ENCODE measurements around the gene ADGRG2. TPM values are rescaled to one million over a fixed set of nuclear protein-coding genes. Genes with fewer than 3 reads are reported as not detected.

Gene ADGRG2
- total and polyA plus RNA-seq, 9 of the 15 experiments (the other 6 are each of a cell fraction or from before 2014, with no cell fraction given): 0.03 TPM; not detected in 8

DNA sequence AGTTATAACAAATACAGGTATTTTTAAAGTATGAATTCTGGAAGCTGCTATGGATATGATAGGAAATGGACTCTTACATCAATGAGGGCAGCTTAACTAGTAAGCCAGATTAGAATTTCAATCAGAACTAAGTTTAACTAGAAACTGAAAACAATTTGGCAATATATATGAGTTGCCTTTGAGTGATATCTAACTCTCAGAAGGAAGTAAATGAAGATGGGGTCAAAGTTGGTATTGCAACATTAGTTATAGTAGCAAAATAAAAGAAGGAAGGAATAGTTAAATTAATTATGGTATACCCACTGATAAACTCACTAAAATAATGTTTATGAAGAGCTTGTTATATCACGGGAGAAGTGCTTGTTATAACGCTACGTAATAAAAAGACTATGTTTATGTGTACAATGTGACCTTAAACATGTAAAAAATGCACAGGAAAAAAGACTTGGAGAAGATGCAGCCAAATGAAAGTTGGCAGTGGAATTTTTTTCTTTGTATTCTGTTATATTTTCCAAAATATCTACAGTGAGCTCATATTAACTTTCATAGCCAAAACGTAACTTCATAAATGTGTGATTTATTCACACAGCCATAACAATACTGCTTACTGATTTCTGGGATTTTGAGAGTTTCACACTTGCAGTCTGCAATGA is 172.9 kb downstream of the ADGRG2 start:
- no peaks in the 10 kb centered on the region for H3K79me2 ChIP-seq (ENCODE audit: control insufficient read depth, insufficient read depth, low read length)
- ATAC-seq (no peak), FAIRE-seq (no peak), DNase-seq (ENCODE audit: extremely low read depth in 1 of 4, low spot score in 3 of 4) (no peak)
- no peaks in the 10 kb centered on the region for H3K4me1 ChIP-seq (replicated peaks in 1 of 2; ENCODE audit: control insufficient read depth in 2 of 2, insufficient read depth in 2 of 2, low read length in 2 of 2)
- H3K27me3 ChIP-seq (ENCODE audit: control insufficient read depth in 2 of 2, insufficient read depth in 2 of 2, low read length in 2 of 2): no peaks in the 10 kb centered on the region
- no TSS peak for BruUV-seq (replicated peaks)
- no peak overlapping the region for H3K4me3 ChIP-seq
- no peak overlapping the region for H3K4me2 ChIP-seq (ENCODE audit: insufficient read depth, low read length)
- H3K27ac ChIP-seq (ENCODE audit: extremely low read depth, low read depth, low read length): no peak overlapping the region
- POLR2A ChIA-PET: no interaction called here
- H3K36me3 ChIP-seq (ENCODE audit: control insufficient read depth, insufficient read depth, low read length): peaks cover 34% of the 10 kb centered on the region; the same call in 2 of the 3 replicates
- H3K9me3 ChIP-seq (replicated peaks; ENCODE audit: control insufficient read depth, insufficient read depth, low read depth, low read length): no peaks in the 10 kb centered on the region
- intact Hi-C loops (cut with micrococcal nuclease) (no loop called here), in situ Hi-C loops (cut with MboI) (no loop called here)
- H3K9me1 ChIP-seq (ENCODE audit: control insufficient read depth, insufficient read depth, low read length): peaks cover 2% of the 10 kb centered on the region
- H2AFZ ChIP-seq (ENCODE audit: low read depth, low read length): no peak overlapping the region
- H4K20me1 ChIP-seq (replicated peaks; ENCODE audit: control insufficient read depth, insufficient read depth, low read length): no peaks in the 10 kb centered on the region
- no peak overlapping the region for H3K9ac ChIP-seq (ENCODE audit: insufficient read depth in 1 of 2, low read depth in 2 of 2, low read length in 2 of 2)
- CTCF ChIA-PET (ENCODE audit: low intra/inter-chr PET ratio): no interaction called here
- WGBS (ENCODE audit: insufficient coverage, low coverage, missing lambda C conversion rate): 92% methylated on average over 4 of the region's 4 CpGs
- no peak for TF ChIP-seq EHMT2 (IDR thresholded peaks at IDR 0.05)
- TF ChIP-seq POLR2H (tag; IDR thresholded peaks at IDR 0.05; ENCODE audit: low read depth): no peak
- no peak for TF ChIP-seq TGIF2 (CRISPR knock-in tag; IDR thresholded peaks at IDR 0.05)
- TF ChIP-seq, protein P1, sequence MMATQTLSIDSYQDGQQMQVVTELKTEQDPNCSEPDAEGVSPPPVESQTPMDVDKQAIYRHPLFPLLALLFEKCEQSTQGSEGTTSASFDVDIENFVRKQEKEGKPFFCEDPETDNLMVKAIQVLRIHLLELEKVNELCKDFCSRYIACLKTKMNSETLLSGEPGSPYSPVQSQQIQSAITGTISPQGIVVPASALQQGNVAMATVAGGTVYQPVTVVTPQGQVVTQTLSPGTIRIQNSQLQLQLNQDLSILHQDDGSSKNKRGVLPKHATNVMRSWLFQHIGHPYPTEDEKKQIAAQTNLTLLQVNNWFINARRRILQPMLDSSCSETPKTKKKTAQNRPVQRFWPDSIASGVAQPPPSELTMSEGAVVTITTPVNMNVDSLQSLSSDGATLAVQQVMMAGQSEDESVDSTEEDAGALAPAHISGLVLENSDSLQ (IDR thresholded peaks at IDR 0.05): no peak
- TF ChIP-seq TAL1 (IDR thresholded peaks at IDR 0.05): no peak
- TF ChIP-seq BDP1 (IDR thresholded peaks at IDR 0.05; ENCODE audit: insufficient read depth, insufficient read length): no peak
- TF ChIP-seq, protein P2, sequence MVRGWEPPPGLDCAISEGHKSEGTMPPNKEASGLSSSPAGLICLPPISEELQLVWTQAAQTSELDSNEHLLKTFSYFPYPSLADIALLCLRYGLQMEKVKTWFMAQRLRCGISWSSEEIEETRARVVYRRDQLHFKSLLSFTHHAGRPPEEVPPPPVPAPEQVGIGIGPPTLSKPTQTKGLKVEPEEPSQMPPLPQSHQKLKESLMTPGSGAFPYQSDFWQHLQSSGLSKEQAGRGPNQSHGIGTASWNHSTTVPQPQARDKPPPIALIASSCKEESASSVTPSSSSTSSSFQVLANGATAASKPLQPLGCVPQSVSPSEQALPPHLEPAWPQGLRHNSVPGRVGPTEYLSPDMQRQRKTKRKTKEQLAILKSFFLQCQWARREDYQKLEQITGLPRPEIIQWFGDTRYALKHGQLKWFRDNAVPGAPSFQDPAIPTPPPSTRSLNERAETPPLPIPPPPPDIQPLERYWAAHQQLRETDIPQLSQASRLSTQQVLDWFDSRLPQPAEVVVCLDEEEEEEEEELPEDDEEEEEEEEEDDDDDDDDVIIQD (CRISPR knock-in tag; IDR thresholded peaks at IDR 0.05): no peak
- TF ChIP-seq RBM17 (IDR thresholded peaks at IDR 0.05; ENCODE audit: borderline replicate concordance, low read depth, low read length): no peak
- TF ChIP-seq CBX1 (IDR thresholded peaks at IDR 0.05; ENCODE audit: low read depth): no peak
- TF ChIP-seq, protein P3, sequence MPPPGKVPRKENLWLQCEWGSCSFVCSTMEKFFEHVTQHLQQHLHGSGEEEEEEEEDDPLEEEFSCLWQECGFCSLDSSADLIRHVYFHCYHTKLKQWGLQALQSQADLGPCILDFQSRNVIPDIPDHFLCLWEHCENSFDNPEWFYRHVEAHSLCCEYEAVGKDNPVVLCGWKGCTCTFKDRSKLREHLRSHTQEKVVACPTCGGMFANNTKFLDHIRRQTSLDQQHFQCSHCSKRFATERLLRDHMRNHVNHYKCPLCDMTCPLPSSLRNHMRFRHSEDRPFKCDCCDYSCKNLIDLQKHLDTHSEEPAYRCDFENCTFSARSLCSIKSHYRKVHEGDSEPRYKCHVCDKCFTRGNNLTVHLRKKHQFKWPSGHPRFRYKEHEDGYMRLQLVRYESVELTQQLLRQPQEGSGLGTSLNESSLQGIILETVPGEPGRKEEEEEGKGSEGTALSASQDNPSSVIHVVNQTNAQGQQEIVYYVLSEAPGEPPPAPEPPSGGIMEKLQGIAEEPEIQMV (tag; conservative IDR thresholded peaks at IDR 0.05; ENCODE audit: low read depth): no peak
- TF ChIP-seq SIX5 (IDR thresholded peaks at IDR 0.05; ENCODE audit: borderline replicate concordance in 1 of 2, insufficient read depth in 1 of 2, low read depth in 1 of 2, low read length in 2 of 2): no peak
- no peak for TF ChIP-seq TAF7 (tag; IDR thresholded peaks at IDR 0.05)
- no peak for TF ChIP-seq STAG1 (CRISPR knock-in tag; IDR thresholded peaks at IDR 0.05; ENCODE audit: borderline replicate concordance)
- no peak for TF ChIP-seq ZC3H11A (IDR thresholded peaks at IDR 0.05; ENCODE audit: low read depth, low read length)
- TF ChIP-seq C11orf30 (IDR thresholded peaks at IDR 0.05; ENCODE audit: low read depth): no peak
- no peak for TF ChIP-seq ZZZ3 (IDR thresholded peaks at IDR 0.05)
- no peak for TF ChIP-seq NFE2 (IDR thresholded peaks at IDR 0.05; ENCODE audit: low read depth)
- TF ChIP-seq MBD2 (IDR thresholded peaks at IDR 0.05; ENCODE audit: borderline replicate concordance, low read depth): no peak
- no peak for TF ChIP-seq CREM (IDR thresholded peaks at IDR 0.05; ENCODE audit: low read depth)

Measured in K562 (cell line).